H54 (cell line): ENCODE results near the gene MAPK8.

Source experiments
- DNase-seq: peaks from one replicate; pipeline ENCODE4 v3.0.0; 2011; ENCODE audit warnings: low spot score, mixed read lengths; ENCODE audit not compliant: insufficient read length
- FAIRE-seq: peaks from 3 replicates; lab custom pipeline; 2011; peaks lifted over from hg19 to GRCh38; lab: Jason Lieb, UNC
- POLR2A ChIP-seq: IDR thresholded peaks from 2 replicates; pipeline ENCODE4 v1.6.1; 2011; ENCODE audit warnings: low read depth, mild to moderate bottlenecking, low read length

The MAPK8 gene

DNA sequence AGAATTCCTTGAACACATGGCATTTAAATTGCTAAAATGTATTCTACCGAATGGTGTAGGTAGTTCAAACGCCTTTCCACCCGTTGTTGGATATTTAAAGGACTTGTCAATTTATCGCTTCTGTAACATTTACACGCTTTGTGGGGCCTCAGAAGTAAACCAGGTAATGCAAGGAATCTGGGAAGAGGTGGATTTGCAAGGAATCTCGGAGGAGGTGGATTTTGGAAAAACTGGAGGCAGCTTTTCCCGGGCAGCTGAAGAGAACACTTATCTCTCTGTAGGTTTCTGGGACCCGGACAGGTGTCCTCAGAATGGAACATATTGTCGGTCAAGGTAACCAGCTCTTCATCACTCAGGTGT, 592 bp upstream of the MAPK8 start:
- TF ChIP-seq POLR2A = no peak
- FAIRE-seq (no peak), DNase-seq (no peak)

DNA sequence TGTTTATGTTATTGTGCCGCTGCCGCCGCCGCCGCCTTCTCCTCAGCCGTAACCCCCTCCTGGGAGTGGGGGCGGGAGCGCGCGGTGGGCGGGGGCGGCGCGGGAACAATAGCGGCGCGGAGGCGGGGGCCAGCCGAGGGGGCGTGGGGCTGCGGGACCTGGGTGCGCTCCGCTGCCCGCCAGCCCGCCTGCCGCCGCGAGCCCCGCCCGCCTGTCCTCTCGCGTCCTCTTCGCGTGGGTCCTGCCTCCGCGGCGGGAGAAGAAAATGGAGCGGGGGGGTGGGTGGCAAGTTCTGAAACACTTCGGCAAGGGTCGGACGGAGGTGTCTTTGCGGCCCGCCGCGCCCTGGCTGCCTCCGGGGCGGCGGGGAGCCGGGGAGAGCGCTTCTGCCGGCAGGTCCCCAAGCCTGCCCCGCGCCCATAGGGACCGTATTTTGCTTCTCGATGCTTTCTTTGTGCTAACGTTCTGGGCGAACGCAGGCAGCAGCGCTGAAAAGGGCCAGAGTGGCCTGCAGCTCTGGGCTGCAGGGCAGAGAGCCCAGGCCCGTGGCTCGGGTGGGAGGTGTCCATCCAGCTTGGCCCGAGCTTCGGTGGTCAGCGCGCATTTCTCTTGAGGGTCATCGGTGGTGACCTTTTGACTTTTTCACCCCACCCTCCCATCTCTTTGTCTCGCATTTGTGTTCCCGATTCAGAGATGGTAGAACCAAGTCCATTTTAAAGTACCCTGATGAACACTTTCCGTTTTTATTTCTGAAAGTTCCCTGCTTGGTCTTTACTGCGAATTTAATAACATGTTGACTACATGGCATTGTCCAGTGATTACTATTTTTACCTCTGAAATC, 613 bp downstream of the MAPK8 start:
- no peak for TF ChIP-seq POLR2A
- FAIRE-seq = peak; percentile 83
- peak; percentile 52 for DNase-seq

DNA sequence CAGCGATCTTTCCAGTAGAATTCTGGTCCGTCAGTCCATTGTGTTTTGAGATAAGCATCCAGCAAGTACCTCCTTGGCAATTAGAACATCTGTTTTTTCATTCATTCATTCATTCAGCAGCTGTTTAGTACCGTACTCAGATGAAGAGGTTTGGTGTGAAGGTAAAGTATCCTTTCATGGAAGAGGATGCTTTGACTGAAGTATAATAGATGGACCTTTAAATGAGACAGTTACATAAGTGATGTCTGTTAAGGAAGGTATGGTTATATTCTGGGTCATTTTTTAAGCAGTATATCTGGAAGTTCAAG, 1.2 kb downstream of the MAPK8 start:
- FAIRE-seq = no peak
- DNase-seq = no peak
- TF ChIP-seq POLR2A = no peak

DNA sequence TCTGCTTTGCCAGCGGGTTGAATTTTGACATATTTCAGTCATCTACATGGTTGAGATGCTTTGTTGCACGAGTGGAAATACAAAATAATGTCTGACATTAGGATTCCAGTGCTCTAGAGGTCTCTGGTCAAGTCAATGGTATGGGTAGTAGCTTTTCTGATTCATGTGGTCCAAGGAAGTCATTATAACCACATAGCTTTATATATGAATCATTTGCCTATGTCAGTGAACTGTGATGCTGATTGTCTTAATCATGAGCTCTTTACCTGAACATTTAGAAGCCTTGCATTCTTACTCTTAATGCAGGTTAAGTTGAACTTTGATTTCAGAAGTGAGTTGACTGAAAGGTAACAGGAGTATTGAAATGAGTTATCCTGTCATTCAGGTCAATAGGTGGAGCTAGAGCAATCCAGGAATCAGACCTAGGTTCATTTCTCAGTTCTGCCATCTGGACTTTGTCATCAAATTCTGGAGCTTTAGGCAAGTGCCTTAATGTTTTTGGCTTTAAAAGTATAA, 3.3 kb downstream of the MAPK8 start:
- TF ChIP-seq POLR2A = no peak
- peak; percentile 98 for FAIRE-seq
- peak; percentile 58 for DNase-seq

DNA sequence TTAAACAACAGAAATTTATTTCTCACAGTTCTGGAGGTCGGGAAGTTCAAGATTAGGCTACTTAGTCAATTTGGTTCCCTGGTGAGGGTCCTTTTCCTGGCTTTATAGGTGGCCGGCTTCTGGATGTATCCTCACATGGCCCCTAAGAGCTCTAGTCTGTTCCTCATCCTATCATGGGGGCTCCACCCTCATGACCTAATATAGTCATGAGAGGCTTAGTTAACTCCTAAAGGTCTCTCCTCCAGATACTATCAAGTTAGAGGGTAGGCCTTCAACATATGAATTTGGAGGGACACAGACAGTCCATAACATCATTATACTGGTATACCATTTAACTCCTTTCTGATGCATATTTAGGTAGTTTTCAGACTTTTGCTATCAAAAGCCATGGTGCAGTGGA, 7.6 kb downstream of the MAPK8 start:
- no peak for DNase-seq
- no peak for TF ChIP-seq POLR2A
- no peak for FAIRE-seq

DNA sequence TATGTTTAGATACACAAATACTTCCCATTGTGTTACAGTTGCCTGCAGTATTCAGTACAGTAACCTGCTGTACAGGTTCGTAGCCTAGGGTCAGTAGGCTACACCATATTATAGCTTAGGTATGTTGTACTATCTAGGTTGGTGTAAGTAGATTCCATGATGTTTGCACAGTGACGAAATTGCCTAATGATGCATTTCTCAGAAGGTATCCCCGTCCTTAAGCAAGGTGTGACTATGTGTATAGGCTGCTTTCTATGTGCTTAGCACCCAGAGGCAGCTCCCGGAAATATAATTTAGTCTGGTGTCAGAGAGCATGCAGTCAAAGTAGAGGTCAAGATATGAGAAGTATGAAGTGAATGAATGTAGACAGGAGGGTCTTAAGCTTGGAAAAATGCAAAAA, 9.8 kb downstream of the MAPK8 start:
- no peak for TF ChIP-seq POLR2A
- no peak for FAIRE-seq
- DNase-seq = no peak

DNA sequence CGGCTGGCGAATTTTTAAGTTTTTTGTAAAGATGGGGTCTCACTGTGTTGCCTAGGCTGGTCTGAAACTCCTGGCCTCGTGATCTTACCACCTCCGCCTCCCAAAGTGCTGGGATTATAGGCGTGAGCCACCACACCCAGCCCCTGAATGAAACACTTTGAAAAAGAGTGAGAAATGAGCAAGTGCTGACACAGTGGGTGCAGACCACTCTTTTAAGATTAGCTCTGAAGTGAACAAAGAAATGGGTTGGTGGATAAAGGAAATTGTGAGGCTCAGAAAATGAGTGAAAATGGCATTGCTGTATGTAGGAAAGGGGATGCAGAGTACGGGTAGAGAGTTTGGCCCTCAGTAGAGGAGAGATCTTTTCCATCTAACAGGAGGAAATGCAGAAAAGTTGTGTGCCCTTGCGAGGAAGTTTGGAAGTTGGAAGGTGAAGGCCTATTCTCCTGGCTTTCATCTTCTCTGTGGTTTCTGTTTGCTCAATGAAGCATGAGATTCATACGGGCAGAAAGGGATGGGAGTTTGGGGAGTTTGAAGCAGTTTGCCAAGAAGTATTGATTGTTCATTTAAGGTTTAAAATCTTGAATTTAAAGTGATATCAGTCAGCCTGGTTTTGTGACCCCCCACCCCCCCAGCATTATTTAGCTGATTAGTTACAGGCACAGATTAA, 11.0 kb downstream of the MAPK8 start:
- no peak for FAIRE-seq
- TF ChIP-seq POLR2A = no peak

DNA sequence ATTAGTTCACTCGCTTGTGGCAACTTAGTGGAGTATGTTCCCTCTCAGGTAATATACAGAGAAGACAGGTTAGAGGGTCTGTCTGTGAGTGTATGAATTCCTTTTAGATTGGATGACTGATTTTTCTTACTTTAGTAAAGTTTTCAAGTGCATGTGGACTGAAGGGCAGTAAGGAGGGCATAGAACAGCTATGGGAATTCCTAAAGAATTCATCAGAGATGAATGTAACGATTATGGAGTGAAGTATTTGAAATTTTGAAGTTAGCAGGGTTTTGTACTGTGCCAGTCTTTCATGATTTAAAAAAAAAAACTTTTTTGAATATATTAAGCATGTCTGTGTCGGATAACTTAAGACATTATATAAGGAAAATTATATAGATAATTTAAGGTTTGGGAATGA, 15.5 kb downstream of the MAPK8 start:
- DNase-seq = no peak

More for the DNA sequence above, 11.0 kb downstream of the MAPK8 start:
- DNase-seq = no peak

DNA sequence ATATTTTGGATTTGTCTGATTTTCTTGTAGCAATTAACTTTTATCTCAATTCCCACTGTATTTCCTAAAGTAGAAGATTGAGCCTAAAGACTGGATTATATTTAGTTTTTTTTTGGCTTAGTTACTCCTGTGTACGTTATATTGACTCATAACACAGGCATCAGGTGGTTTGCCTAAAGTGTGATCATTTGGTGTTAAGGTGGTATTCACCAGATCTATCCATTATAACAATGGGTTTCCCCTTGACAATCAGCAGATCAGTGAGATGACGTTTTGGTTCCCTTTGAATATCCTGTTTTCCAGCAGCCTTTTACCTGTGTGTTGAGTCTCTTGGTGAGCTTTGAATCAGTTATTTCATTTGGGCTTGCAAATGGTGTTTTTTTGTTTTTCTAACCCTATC, 18.1 kb downstream of the MAPK8 start:
- no peak for DNase-seq
- peak; percentile 33 for FAIRE-seq
- TF ChIP-seq POLR2A = no peak

More for the DNA sequence above, 15.5 kb downstream of the MAPK8 start:
- TF ChIP-seq POLR2A = no peak
- no peak for FAIRE-seq

DNA sequence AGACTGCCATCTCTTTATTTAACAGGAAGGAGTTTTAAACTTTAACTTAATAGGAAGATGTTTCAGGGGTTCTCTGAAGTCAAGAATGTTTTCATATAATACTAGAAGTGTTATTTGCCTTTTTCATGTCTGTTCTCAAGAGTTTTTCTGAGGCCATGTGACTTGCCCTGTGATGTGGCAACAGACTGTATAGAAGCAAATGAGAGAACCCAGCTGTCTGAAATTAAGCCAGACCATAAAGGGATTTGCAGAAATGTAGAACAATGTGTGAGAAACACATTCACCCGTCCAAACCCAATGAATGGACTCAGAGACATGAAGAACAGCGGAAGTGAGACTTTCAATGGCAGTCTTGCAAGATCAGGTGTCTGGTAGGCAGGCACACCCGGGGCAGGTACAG, 23.8 kb downstream of the MAPK8 start:
- DNase-seq (no peak), FAIRE-seq (no peak)
- TF ChIP-seq POLR2A = no peak

DNA sequence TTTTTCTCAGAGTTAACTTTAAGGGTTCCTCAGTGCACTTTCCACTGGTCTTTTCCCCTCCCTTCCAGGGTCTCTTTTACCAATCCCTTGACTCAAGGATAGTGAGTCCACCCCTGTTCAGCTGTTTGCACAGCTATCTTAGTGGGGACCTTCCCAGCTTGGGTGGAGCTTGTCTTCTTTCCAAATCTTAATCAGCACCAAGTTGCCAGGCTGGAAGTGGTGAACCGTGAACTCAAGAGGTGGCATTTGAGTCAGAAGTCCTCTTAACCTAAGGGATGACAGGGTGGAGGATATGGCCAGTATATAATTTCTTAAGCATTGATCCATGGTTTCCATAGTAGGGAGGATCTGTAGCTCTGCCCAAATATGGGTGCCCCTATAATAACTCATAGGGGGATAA, 25.0 kb downstream of the MAPK8 start:
- DNase-seq = no peak
- no peak for TF ChIP-seq POLR2A
- no peak for FAIRE-seq

DNA sequence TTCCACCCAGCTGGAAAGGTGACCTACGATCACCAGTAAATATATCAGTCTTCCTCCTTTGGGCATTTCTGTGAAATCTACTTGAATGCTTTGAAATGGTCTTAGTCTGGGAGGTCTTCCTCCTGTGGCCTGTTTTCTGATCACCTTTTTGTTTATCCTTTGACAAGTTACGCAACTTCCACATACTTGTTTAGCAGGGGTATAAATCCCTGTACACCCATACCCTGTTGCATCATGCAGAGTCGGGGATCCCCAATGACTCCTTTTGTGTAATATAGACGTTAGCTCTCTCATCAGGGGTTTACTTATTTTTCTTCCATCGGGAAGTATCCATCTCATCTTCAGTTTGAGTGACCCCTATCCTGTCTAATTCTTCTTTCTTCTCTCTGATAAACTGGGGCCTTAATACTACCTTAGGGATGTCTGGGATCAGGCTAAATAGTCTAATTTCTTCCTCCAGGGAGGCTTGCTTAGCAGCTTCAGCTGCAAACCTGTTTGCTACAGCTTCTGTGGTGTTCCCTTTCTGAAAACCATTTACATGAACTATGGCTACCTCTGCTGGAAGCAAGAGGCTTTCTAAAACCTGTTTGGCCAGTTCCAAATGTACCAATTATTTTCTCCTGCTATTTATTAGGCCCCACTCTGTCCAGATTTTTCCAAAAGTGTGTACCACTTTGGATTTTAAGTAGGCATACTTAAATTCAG, 25.8 kb downstream of the MAPK8 start:
- FAIRE-seq = no peak
- no peak for TF ChIP-seq POLR2A
- no peak for DNase-seq

DNA sequence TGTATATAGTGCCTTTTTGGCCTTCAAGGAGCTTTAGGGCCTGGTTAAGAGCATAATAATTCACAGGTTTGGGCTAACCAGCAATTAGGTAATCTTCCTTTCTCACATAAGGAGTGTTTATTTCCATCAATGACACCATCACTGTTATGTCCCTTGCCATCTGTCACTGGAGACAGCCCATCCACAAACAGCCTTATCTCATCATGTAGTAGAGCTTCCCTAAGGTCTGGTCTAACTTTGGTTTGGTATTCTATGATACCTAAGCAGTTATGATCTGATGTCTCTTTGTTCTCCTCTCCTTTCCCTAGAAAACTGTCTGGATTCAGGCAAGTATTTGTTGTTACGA, 26.4 kb downstream of the MAPK8 start:
- FAIRE-seq (no peak), DNase-seq (no peak)
- no peak for TF ChIP-seq POLR2A

DNA sequence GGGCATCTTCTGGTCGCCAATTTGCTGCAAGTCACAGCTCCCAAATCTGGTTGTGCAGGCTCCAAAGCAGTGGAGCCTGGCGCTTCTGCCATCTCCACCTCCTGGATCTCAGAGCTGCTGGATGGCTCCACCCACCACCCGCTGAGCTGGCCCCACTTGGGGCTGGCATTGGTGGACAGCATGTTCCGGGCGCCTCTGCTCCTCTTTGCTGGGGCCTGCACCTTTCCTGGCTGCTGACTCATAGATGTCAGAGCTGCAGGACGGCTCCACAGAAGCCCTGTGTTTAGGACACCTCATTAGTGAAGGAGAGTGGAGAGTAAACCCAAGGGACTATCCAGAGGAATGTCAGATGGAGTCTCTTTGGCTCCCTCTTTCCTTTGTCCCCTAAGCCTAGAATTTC, 27.4 kb downstream of the MAPK8 start:
- FAIRE-seq (peak; percentile 92), DNase-seq (peak; percentile 61)
- TF ChIP-seq POLR2A = no peak
